HEK293 (cell line): ENCODE results near the gene SULT1B1.

ENCODE experiments used
- CTCF ChIP-seq: fragments of 450-650 bp; formaldehyde crosslinking; IDR thresholded peaks from 2 replicates; pipeline ENCODE4 v1.5.1; 2016; ENCODE audit warnings: missing biosample characterization, missing genetic modification characterization
- HOXD13 ChIP-seq: sonication (generic); formaldehyde crosslinking; IDR thresholded peaks from 2 replicates; pipeline ENCODE4 v1.8.0; 2022; ENCODE audit warnings: missing genetic modification reagents, borderline replicate concordance
- KLF1 ChIP-seq: fragments of 450-650 bp; formaldehyde crosslinking; IDR thresholded peaks from 2 replicates; pipeline ENCODE4 v1.5.1; 2016; ENCODE audit warnings: missing biosample characterization, missing genetic modification characterization
- YY1 ChIP-seq: fragments of 450-650 bp; formaldehyde crosslinking; IDR thresholded peaks from 2 replicates; pipeline ENCODE4 v1.5.1; 2018; ENCODE audit warnings: missing biosample characterization, missing genetic modification characterization
- ZBTB7A ChIP-seq: fragments of 450-650 bp; formaldehyde crosslinking; IDR thresholded peaks from 2 replicates; pipeline ENCODE4 v1.5.1; 2016; ENCODE audit warnings: low read depth, missing biosample characterization, missing genetic modification characterization
- ZNF133 ChIP-seq: fragments of 450-650 bp; formaldehyde crosslinking; IDR thresholded peaks from 2 replicates; pipeline ENCODE4 v1.5.1; 2016; ENCODE audit warnings: missing biosample characterization, missing genetic modification characterization
- ZNF146 ChIP-seq: fragments of 450-650 bp; formaldehyde crosslinking; IDR thresholded peaks from 2 replicates; pipeline ENCODE4 v1.5.1; 2016; ENCODE audit warnings: missing biosample characterization, missing genetic modification characterization
- ZNF274 ChIP-seq, 2 experiments: fragments of 200-500 bp in 1 of 2; fragments of 450-650 bp in 1 of 2; sonication (Bioruptor generic) in 1 of 2; formaldehyde crosslinking in 1 of 2; IDR thresholded peaks; 2 replicates each; pipeline versions ENCODE4 v1.5.1 to v1.6.1; 2014 to 2016; ENCODE audit warnings: borderline replicate concordance in 1 of 2, inconsistent platforms in 1 of 2, low read length in 1 of 2, missing biosample characterization in 1 of 2, missing genetic modification characterization in 1 of 2
- ZNF654 ChIP-seq: fragments of 450-650 bp; formaldehyde crosslinking; IDR thresholded peaks from 2 replicates; pipeline ENCODE4 v1.5.1; 2016; ENCODE audit warnings: low read depth, missing biosample characterization, missing genetic modification characterization
- ZSCAN5A ChIP-seq: fragments of 450-650 bp; formaldehyde crosslinking; IDR thresholded peaks from 2 replicates; pipeline ENCODE4 v1.5.1; 2016; ENCODE audit warnings: missing biosample characterization, missing genetic modification characterization

- TF ChIP-seq ZSCAN5A (tag by site-specific recombination), result no peak
- no peak for TF ChIP-seq ZNF274 (IDR thresholded peaks at IDR 0.05; ENCODE audit: low read length)
- no peak for TF ChIP-seq ZNF274 (tag by site-specific recombination; IDR thresholded peaks at IDR 0.05; ENCODE audit: borderline replicate concordance)
- no peak for TF ChIP-seq CTCF (tag by site-specific recombination)
- TF ChIP-seq ZNF654 (tag by site-specific recombination), result no peak
- no peak for TF ChIP-seq HOXD13 (CRISPR knock-in tag)
- no peak for TF ChIP-seq ZNF146 (tag by site-specific recombination)
- no peak for TF ChIP-seq YY1 (tag by site-specific recombination)
- no peak for TF ChIP-seq KLF1 (tag by site-specific recombination)
- TF ChIP-seq ZNF133, result no peak
- no peak for TF ChIP-seq ZBTB7A
Measured at GRCh38 chr4:69717778-69718177, 42.6 kb downstream of the SULT1B1 start.
